ENCODE measurements around the gene RAD23B. TPM values are rescaled to one million over a fixed set of nuclear protein-coding genes. Genes with fewer than 3 reads are reported as not detected.
A peak's percentile ranks its signal among the peaks of the same experiment; 100 is the strongest.

The RAD23B gene
- total and polyA plus RNA-seq, 2 of the 13 experiments (the other 11 are each of a cell fraction or from before 2014, with no cell fraction given) = 133 to 156 TPM

DNA sequence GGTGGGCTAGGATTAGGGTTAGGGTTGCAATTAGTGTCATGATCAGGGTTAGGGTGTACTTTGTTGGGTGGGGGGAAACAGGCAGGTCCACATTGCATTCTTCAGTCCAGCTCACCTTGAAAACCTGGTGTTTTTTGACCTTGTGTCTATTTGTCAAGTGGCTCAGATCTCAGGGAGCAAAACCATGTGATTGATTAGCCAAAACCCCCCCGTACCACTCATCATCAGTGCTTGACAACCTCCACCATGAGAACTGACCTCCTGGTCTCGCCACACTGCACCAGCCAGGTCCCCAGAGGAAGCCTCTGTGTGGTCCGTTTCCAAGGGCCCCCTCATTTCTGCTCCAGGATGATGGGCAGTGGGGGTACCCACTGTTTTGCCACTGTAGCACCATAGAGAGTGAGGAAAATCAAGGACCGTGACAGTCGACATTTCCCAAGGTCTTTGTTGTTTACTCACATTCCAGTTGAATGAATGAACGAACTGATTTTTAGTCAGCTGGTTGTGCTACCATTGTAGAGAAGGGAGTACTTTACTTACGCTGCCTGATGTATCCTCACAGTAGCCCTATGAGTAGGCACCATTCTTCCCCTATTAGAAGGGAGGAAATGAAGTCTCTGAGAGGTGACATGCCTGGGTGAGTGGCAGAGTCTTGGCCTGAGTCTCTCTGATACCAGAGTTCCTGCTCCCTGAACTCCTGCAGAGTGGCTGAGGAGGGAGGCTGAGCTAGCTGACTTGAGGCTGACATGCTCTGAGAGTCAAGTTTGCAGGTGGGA, 84.8 kb downstream of the RAD23B start (continued):
- TF ChIP-seq, protein P1, sequence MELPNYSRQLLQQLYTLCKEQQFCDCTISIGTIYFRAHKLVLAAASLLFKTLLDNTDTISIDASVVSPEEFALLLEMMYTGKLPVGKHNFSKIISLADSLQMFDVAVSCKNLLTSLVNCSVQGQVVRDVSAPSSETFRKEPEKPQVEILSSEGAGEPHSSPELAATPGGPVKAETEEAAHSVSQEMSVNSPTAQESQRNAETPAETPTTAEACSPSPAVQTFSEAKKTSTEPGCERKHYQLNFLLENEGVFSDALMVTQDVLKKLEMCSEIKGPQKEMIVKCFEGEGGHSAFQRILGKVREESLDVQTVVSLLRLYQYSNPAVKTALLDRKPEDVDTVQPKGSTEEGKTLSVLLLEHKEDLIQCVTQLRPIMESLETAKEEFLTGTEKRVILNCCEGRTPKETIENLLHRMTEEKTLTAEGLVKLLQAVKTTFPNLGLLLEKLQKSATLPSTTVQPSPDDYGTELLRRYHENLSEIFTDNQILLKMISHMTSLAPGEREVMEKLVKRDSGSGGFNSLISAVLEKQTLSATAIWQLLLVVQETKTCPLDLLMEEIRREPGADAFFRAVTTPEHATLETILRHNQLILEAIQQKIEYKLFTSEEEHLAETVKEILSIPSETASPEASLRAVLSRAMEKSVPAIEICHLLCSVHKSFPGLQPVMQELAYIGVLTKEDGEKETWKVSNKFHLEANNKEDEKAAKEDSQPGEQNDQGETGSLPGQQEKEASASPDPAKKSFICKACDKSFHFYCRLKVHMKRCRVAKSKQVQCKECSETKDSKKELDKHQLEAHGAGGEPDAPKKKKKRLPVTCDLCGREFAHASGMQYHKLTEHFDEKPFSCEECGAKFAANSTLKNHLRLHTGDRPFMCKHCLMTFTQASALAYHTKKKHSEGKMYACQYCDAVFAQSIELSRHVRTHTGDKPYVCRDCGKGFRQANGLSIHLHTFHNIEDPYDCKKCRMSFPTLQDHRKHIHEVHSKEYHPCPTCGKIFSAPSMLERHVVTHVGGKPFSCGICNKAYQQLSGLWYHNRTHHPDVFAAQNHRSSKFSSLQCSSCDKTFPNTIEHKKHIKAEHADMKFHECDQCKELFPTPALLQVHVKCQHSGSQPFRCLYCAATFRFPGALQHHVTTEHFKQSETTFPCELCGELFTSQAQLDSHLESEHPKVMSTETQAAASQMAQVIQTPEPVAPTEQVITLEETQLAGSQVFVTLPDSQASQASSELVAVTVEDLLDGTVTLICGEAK (IDR thresholded peaks at IDR 0.05) = no peak
- TF ChIP-seq, protein P1 (CRISPR knock-in tag; IDR thresholded peaks at IDR 0.05) = no peak
- TF ChIP-seq, protein P2, sequence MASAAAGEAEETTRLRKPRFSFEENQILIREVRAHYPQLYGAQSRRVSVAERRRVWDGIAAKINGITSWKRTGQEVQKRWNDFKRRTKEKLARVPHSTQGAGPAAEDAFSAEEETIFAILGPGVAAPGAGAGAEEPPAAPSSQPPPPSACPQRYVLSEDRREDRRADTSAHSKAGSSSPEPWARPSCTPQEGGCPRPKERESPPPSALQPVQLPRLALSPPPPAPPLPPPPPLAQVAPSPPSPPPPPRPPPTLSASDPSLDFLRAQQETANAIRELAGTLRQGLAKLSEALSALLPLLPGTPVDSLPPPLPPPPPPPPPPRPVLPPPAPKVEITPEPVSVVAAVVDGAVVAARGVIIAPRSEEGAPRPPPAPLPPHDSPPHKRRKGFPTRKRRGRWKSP (CRISPR knock-in tag; IDR thresholded peaks at IDR 0.05) = 0 out of 2 replicates have a peak, but pooled peaks have one; percentile 45
- TF ChIP-seq SIX1 (CRISPR knock-in tag; IDR thresholded peaks at IDR 0.05; ENCODE audit: borderline replicate concordance) (0 out of 2 replicates have a peak, but pooled peaks have one; percentile 14), ZNF629 (CRISPR knock-in tag; conservative IDR thresholded peaks at IDR 0.05) (no peak; the same call in 1 of the 2 replicates), FOXC1 (CRISPR knock-in tag; IDR thresholded peaks at IDR 0.05; ENCODE audit: borderline replicate concordance) (no peak), ARNTL (CRISPR knock-in tag; IDR thresholded peaks at IDR 0.05) (no peak), TEAD2 (CRISPR knock-in tag; IDR thresholded peaks at IDR 0.05) (no peak), IRF2 (CRISPR knock-in tag; IDR thresholded peaks at IDR 0.05) (0 out of 2 replicates have a peak, but pooled peaks have one; percentile 10), HDAC2 (CRISPR knock-in tag; IDR thresholded peaks at IDR 0.05) (peak; percentile 30; the same call in 1 of the 2 replicates), REL (CRISPR knock-in tag; conservative IDR thresholded peaks at IDR 0.05) (no peak), ETV5 (CRISPR knock-in tag; IDR thresholded peaks at IDR 0.05; ENCODE audit: borderline replicate concordance) (no peak), ZBTB21 (CRISPR knock-in tag; IDR thresholded peaks at IDR 0.05) (no peak)
- TF ChIP-seq, protein P3, sequence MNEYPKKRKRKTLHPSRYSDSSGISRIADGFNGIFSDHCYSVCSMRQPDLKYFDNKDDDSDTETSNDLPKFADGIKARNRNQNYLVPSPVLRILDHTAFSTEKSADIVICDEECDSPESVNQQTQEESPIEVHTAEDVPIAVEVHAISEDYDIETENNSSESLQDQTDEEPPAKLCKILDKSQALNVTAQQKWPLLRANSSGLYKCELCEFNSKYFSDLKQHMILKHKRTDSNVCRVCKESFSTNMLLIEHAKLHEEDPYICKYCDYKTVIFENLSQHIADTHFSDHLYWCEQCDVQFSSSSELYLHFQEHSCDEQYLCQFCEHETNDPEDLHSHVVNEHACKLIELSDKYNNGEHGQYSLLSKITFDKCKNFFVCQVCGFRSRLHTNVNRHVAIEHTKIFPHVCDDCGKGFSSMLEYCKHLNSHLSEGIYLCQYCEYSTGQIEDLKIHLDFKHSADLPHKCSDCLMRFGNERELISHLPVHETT (CRISPR knock-in tag; conservative IDR thresholded peaks at IDR 0.05) = no peak
- TF ChIP-seq, protein P4, sequence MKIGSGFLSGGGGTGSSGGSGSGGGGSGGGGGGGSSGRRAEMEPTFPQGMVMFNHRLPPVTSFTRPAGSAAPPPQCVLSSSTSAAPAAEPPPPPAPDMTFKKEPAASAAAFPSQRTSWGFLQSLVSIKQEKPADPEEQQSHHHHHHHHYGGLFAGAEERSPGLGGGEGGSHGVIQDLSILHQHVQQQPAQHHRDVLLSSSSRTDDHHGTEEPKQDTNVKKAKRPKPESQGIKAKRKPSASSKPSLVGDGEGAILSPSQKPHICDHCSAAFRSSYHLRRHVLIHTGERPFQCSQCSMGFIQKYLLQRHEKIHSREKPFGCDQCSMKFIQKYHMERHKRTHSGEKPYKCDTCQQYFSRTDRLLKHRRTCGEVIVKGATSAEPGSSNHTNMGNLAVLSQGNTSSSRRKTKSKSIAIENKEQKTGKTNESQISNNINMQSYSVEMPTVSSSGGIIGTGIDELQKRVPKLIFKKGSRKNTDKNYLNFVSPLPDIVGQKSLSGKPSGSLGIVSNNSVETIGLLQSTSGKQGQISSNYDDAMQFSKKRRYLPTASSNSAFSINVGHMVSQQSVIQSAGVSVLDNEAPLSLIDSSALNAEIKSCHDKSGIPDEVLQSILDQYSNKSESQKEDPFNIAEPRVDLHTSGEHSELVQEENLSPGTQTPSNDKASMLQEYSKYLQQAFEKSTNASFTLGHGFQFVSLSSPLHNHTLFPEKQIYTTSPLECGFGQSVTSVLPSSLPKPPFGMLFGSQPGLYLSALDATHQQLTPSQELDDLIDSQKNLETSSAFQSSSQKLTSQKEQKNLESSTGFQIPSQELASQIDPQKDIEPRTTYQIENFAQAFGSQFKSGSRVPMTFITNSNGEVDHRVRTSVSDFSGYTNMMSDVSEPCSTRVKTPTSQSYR (CRISPR knock-in tag; IDR thresholded peaks at IDR 0.05; ENCODE audit: borderline replicate concordance) = no peak

All from HepG2 (cell line).